Astrocyte of the cerebellum (primary cell): ENCODE measurements around the gene SYMPK.

Source experiments
- DNase-seq: peaks from one replicate; pipeline ENCODE4 v3.0.0-alpha.2; 2011; ENCODE audit warnings: low read depth
- H3K4me3 ChIP-seq: 2 replicates; pipeline ENCODE4 v1.5.1; 2011; ENCODE audit warnings: mild to moderate bottlenecking, low read depth, low read length, moderate library complexity
- in situ Hi-C: cut with HindIII; loops from 2 replicates; pipeline ENCODE4 v1.10.0; 2017; ENCODE audit warnings: low sequenced_read_pairs
- TF ChIP-seq, protein P1 (sequence below): IDR thresholded peaks from 2 replicates; pipeline ENCODE4 v1.5.1; 2012; ENCODE audit warnings: low read length, low read depth, moderate library complexity, mild to moderate bottlenecking; ENCODE audit errors: missing control alignments

The SYMPK gene

DNA sequence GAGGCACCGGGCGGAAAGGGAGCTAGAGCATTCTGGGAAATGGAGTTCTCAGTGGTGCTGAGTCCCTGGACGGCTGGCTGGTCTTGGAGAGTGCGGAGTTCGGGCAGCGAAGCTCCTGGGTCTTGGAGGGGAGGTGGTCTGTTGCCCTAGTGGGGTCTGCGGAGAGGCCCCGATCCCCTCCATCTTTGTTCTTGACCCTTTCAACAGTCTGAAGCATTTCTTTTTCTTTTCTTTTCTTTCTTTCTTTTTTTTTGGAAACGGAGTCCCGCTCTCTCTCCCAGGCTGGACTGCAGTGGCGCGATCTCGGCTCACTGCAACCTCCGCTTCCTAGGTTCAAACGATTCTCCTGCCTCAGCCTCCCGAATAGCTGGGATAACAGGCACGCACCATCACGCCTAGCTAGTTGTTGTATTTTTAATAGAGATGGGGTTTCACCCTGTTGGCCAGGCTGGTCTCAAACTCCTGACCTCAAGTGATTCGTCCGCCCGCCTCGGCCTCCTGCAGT, 440 bp upstream of the SYMPK start:
- in situ Hi-C loops = no loop called here
- TF ChIP-seq, protein P1, sequence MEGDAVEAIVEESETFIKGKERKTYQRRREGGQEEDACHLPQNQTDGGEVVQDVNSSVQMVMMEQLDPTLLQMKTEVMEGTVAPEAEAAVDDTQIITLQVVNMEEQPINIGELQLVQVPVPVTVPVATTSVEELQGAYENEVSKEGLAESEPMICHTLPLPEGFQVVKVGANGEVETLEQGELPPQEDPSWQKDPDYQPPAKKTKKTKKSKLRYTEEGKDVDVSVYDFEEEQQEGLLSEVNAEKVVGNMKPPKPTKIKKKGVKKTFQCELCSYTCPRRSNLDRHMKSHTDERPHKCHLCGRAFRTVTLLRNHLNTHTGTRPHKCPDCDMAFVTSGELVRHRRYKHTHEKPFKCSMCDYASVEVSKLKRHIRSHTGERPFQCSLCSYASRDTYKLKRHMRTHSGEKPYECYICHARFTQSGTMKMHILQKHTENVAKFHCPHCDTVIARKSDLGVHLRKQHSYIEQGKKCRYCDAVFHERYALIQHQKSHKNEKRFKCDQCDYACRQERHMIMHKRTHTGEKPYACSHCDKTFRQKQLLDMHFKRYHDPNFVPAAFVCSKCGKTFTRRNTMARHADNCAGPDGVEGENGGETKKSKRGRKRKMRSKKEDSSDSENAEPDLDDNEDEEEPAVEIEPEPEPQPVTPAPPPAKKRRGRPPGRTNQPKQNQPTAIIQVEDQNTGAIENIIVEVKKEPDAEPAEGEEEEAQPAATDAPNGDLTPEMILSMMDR = no peak
- H3K4me3 ChIP-seq = peak overlapping the region; percentile 63
- DNase-seq = no peak

DNA sequence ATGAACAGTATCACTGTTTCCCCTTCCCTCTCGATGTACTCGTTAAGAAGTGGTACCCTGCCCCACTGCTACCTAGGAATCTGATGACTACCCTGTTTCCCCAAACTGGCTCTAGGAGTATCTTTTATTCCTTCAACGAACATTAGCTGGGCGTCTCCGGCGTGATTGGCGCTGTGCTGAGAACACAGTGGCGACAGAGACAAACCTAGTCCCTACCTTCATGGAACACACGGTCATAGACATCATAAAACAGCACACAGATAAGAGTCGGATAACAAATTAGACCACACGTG, 730 bp downstream of the SYMPK start:
- peak overlapping the region; percentile 63 for H3K4me3 ChIP-seq
- in situ Hi-C loops = no loop called here
- no peak for DNase-seq
- TF ChIP-seq, protein P1 = no peak

DNA sequence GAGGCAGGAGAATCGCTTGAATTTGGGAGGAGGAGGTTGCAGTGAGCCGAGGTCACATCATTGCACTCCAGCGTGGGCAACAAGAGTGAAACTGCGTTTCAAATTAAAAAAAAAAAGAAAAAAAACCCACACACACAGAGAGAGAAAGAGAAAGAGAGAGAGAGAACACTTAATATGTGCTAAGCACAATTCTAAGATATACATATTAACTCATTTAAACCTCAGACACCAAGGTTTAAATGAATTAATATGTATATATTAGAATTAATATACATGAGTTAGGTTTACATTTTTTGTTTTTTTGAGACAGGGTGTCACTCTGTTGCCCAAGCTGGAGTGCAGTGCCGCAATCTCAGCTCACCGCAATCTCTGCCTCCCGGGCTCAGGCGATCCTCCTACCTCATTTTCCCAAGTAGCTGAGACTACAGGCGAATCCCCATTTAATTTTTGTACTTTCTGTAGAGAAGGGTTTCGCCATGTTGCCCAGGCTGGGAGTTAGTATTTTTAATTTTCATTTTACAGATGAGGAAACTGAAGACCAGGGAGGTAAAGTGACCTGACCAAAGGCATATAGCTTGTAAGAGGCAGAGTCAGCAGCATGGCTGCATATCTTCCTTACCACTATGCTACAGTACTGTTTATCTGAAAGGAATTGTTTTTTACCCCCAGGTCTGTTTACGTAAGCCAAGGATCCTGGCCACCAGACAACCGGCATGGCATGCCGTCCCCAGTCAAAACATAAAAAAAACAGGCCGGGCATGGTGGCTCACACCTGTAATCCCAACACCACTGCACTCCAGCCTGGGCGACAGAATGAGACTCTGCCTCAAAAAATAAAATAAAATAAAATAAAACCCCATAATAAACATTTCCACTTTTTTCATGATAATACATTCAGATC, 2.3 kb downstream of the SYMPK start:
- TF ChIP-seq, protein P1 = no peak
- in situ Hi-C loops = no loop called here
- H3K4me3 ChIP-seq = no peak overlapping the region
- no peak for DNase-seq

- no peak overlapping the region for H3K4me3 ChIP-seq
- TF ChIP-seq, protein P1 = no peak
- in situ Hi-C loops = no loop called here
- DNase-seq = no peak
Observed at GRCh38 chr19:45854167-45854778, 8.7 kb downstream of the SYMPK start.

GRCh38 chr19:45852983-45853382, 10.0 kb downstream of the SYMPK start:
- H3K4me3 ChIP-seq = no peak overlapping the region
- in situ Hi-C loops = no loop called here
- TF ChIP-seq, protein P1 = no peak
- no peak for DNase-seq

DNA sequence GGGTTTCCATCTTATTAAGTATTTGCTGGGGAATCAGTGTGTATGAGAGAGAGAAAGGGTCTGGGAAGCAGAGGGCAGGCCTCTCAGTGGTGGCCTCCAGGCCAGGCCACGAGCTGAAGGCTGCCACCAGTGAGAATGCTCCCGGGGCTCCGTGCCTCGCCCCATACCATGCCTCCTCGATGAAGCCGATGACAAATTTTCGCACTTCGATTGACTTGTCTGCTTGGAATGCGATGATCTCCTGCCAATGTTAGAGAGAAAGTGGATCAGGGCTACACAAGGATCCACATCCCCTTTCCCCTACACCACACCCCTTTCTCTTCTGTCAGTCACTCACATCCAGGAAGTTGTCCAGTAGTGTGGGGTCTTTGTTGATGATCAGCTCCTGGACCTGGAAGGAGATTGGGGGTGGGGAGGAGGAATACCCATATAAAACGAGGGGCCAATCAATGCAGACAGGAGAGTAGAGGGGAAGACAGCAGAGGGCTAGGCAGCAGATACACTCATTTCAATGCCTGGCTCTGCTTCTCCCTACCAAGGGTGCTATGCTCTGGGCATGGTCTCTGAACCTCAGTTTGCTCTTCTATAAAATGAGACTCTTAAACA, 10.7 kb downstream of the SYMPK start:
- no peak overlapping the region for H3K4me3 ChIP-seq
- in situ Hi-C loops = no loop called here
- TF ChIP-seq, protein P1 = no peak
- no peak for DNase-seq
